Rectal smooth muscle tissue (tissue), 1 donor: ENCODE data around the gene BICD1.
A peak's percentile ranks its signal among the peaks of the same experiment; 100 is the strongest.

ENCODE experiments used
- H3K27ac ChIP-seq: one replicate; pipeline ENCODE4 v1.7.0; 2013; ENCODE audit warnings: low read depth, low read length, inconsistent platforms
- H3K27me3 ChIP-seq: one replicate; pipeline ENCODE4 v1.7.0; 2013; ENCODE audit warnings: low read length; ENCODE audit not compliant: control insufficient read depth, insufficient read depth
- H3K36me3 ChIP-seq: one replicate; pipeline ENCODE4 v1.7.0; 2013; ENCODE audit warnings: low read length; ENCODE audit not compliant: control insufficient read depth, insufficient read depth
- H3K4me1 ChIP-seq: one replicate; pipeline ENCODE4 v1.7.0; 2013; ENCODE audit warnings: low read length; ENCODE audit not compliant: control insufficient read depth, insufficient read depth
- H3K4me3 ChIP-seq: one replicate; pipeline ENCODE4 v1.7.0; 2013; ENCODE audit warnings: low read length
- H3K9ac ChIP-seq: one replicate; pipeline ENCODE4 v1.7.0; 2013; ENCODE audit warnings: low read length

BICD1 gene

DNA sequence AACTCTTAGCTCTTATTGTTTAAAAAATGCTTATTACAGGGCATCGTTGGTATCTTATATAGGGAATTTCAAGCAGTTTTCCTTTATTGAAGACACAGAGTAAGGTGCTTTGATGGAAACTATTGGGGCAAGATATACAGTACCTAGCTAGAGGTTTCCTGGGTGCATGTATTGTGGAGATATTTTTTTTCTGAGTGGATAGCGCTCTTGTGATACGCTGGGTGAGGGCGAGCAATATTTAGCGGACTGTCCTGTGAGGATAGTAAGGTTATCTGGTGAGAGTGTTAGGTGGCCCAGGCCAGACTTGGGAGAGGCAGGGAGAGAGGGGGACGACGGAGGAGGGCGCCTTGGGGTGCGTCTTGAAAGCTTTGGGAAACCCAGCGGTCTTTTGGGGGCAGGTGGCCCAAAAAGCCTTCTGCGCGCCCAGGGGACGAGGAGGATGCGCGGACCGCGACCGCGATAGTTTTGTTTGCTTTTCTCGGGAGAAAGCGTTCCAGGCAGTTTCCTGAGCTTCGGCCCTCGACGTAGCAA, 596 bp upstream of the BICD1 start:
- Histone ChIP-seq H3K4me1 (peaks cover 3% of the 10 kb centered on the region), H3K27me3 (no peaks in the 10 kb centered on the region), H3K27ac (peak overlapping the region; percentile 85), H3K4me3 (peak overlapping the region; percentile 90), H3K9ac (peak overlapping the region; percentile 1), H3K36me3 (no peaks in the 10 kb centered on the region)

DNA sequence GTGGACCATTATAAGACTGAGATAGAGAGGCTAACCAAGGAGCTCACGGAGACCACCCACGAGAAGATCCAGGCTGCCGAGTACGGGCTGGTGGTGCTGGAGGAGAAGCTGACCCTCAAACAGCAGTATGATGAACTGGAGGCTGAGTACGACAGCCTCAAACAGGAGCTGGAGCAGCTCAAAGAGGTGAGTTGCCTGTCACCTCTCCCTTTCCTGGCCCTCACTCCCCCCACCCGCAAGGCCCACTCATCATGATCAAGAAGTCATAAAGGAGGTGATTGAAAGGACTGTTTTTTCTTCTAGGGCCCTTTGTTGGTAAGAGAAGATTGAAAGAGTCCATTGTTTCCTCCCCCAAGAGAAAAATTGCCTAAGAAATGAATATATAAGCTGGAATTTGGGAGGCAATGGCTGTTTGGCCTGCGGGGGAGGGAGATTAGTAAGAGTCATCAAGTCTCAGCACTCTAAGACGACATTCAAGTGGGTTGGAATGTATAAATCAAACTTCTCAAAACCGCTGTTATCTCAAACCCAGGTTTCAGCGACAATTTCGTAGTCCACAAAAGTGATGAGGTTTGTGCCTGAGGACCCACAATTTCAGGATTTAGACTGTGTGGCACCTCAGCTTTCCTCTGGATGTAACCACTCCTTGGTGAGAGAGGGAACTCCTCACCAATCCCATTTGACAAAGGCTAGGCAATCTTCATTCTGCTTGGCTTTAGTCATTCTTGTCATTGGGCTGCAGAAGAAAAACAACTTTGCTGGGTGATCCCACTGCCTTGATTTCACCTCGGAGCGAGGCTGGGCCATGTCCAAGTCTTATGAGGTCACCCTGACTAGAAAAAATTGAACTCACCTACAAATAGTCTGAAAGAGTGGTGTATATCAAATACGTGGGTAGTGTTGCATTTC, 966 bp downstream of the BICD1 start:
- H3K9ac ChIP-seq = peak overlapping the region; percentile 54
- peak overlapping the region; percentile 90 for H3K4me3 ChIP-seq
- H3K27ac ChIP-seq = peak overlapping the region; percentile 85
- H3K36me3 ChIP-seq = no peaks in the 10 kb centered on the region
- peaks cover 3% of the 10 kb centered on the region for H3K4me1 ChIP-seq
- H3K27me3 ChIP-seq = no peaks in the 10 kb centered on the region

DNA sequence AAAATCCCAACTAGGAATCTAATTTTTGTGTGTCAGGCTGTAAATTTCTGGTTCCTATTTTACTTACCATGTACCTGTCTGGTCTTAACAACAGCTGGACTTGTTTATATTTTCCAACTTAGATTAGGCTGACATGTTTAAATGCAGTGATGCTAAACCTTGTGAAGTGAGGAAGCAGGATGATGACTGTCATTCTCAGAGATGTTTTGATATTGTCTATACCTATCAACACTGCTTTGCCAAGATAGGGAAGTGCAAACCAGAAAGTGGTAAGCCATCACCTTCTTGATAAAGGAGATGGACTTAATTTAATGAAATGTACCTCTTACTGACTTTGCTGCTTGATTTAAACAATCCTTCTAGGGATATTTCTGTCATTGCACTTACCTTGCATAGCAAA, 2.1 kb downstream of the BICD1 start:
- Histone ChIP-seq H3K4me3 (no peak overlapping the region), H3K36me3 (no peaks in the 10 kb centered on the region), H3K27me3 (no peaks in the 10 kb centered on the region), H3K4me1 (peaks cover 3% of the 10 kb centered on the region), H3K27ac (no peak overlapping the region), H3K9ac (no peak overlapping the region)

DNA sequence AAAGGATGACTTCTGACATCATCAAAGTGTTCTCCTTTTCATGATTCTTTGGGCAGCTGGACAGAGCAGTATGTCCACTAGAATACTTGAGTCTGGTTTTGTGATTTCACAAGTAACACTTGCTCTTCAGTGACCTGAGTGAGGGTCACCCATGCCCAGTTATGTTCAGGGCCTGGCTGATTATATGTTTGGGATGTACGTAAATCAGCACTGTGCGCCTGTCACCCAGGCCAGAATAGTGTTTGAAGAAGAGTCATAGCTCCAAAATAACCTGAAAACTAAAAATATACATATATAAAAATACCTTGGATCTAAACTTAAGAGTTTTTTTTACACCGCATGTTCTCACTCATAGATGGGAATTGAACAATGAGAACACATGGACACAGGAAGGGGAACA, 3.8 kb downstream of the BICD1 start:
- Histone ChIP-seq H3K4me1 (peaks cover 3% of the 10 kb centered on the region), H3K36me3 (no peaks in the 10 kb centered on the region), H3K27me3 (no peaks in the 10 kb centered on the region), H3K9ac (no peak overlapping the region), H3K4me3 (no peak overlapping the region), H3K27ac (no peak overlapping the region)

- Histone ChIP-seq H3K4me3 (no peak overlapping the region), H3K36me3 (no peaks in the 10 kb centered on the region), H3K9ac (no peak overlapping the region), H3K27me3 (no peaks in the 10 kb centered on the region), H3K27ac (no peak overlapping the region), H3K4me1 (peaks cover 7% of the 10 kb centered on the region)
Observed at GRCh38 chr12:32110942-32111341, 4.3 kb downstream of the BICD1 start.

GRCh38 chr12:32115404-32116104, 8.9 kb downstream of the BICD1 start:
- Histone ChIP-seq H3K4me3 (no peak overlapping the region), H3K36me3 (no peaks in the 10 kb centered on the region), H3K4me1 (peaks cover 6% of the 10 kb centered on the region), H3K9ac (no peak overlapping the region), H3K27me3 (no peaks in the 10 kb centered on the region), H3K27ac (peak overlapping the region; percentile 28)

DNA sequence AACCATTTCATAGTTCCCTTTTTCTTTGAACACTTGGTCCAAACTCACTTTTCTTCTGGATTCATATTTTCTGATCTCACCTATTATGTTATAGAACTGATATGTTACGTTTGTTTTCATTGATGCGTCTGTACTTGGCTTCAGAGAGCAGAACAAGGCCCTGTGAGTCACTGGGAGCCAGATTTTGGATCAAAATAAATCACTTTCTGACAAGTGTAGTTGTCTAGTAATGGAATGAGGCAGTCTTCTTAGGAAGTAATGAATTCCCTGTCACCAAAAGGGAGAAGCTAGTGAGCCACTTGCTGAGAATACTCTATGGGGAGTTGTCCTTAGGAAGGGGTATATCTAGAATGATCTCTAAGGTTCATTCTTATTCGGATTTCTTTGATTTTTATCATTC, 10.2 kb downstream of the BICD1 start:
- Histone ChIP-seq H3K9ac (no peak overlapping the region), H3K27me3 (no peaks in the 10 kb centered on the region), H3K4me3 (no peak overlapping the region), H3K4me1 (peaks cover 6% of the 10 kb centered on the region), H3K36me3 (no peaks in the 10 kb centered on the region), H3K27ac (no peak overlapping the region)

- Histone ChIP-seq H3K27ac (no peak overlapping the region), H3K4me3 (no peak overlapping the region), H3K36me3 (no peaks in the 10 kb centered on the region), H3K9ac (no peak overlapping the region), H3K27me3 (no peaks in the 10 kb centered on the region), H3K4me1 (peaks cover 6% of the 10 kb centered on the region)
Observed at GRCh38 chr12:32117316-32117715, 10.7 kb downstream of the BICD1 start.

GRCh38 chr12:32118806-32119205, 12.2 kb downstream of the BICD1 start:
- Histone ChIP-seq H3K4me3 (no peak overlapping the region), H3K27me3 (no peaks in the 10 kb centered on the region), H3K27ac (no peak overlapping the region), H3K4me1 (peaks cover 6% of the 10 kb centered on the region), H3K9ac (no peak overlapping the region), H3K36me3 (no peaks in the 10 kb centered on the region)

DNA sequence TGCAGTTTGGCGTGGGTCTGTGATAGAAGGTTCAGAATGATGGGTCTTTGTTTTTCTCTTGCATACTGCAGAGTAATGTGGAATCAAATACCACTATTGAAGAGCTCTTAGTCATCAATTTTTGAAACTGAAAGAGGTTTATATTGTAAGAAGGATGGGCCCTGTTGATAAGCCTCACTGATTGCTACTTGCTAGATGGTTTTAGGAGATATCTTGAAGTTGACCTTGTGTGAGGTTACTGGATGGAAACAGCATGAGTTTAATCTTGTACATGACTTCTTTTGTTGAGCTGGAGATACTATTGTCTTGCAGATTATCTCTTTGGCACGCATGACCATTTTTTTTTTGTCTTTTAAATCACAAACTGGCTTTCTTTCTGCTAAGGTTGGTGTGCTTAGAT, 13.8 kb downstream of the BICD1 start:
- Histone ChIP-seq H3K36me3 (no peaks in the 10 kb centered on the region), H3K27me3 (no peaks in the 10 kb centered on the region), H3K9ac (no peak overlapping the region), H3K27ac (no peak overlapping the region), H3K4me1 (peaks cover 6% of the 10 kb centered on the region), H3K4me3 (no peak overlapping the region)

GRCh38 chr12:32124637-32125036, 18.0 kb downstream of the BICD1 start:
- no peak overlapping the region for H3K27ac ChIP-seq
- no peaks in the 10 kb centered on the region for H3K4me1 ChIP-seq
- no peaks in the 10 kb centered on the region for H3K36me3 ChIP-seq
- no peak overlapping the region for H3K9ac ChIP-seq
- no peak overlapping the region for H3K4me3 ChIP-seq
- H3K27me3 ChIP-seq = no peaks in the 10 kb centered on the region

GRCh38 chr12:32125455-32126084, 18.9 kb downstream of the BICD1 start:
- Histone ChIP-seq H3K27ac (no peak overlapping the region), H3K4me1 (no peaks in the 10 kb centered on the region), H3K27me3 (no peaks in the 10 kb centered on the region), H3K36me3 (no peaks in the 10 kb centered on the region), H3K9ac (no peak overlapping the region), H3K4me3 (no peak overlapping the region)
